HepG2 (cell line): Measurements from ENCODE around the gene OSBPL9. TPM values are rescaled to one million over a fixed set of nuclear protein-coding genes. Genes with fewer than 3 reads are reported as not detected.
A peak's percentile ranks its signal among the peaks of the same experiment; 100 is the strongest.

Source experiments
- BRD4 ChIP-seq: sonication (generic); formaldehyde crosslinking; IDR thresholded peaks from 2 replicates; pipeline ENCODE4 v1.4.0; 2020; ENCODE audit warnings: missing genetic modification reagents
- CENPX ChIP-seq: sonication (generic); formaldehyde crosslinking; IDR thresholded peaks from 2 replicates; pipeline ENCODE4 v1.9.0; 2021; ENCODE audit warnings: mild to moderate bottlenecking, missing genetic modification reagents, moderate library complexity
- CREB3 ChIP-seq: sonication (generic); formaldehyde crosslinking; IDR thresholded peaks from 2 replicates; pipeline ENCODE4 v1.5.0; 2020; ENCODE audit warnings: missing genetic modification reagents
- DBP ChIP-seq: sonication (generic); formaldehyde crosslinking; IDR thresholded peaks from 2 replicates; pipeline ENCODE4 v1.4.0; 2020; ENCODE audit warnings: missing genetic modification reagents; ENCODE audit errors: not compliant biosample characterization
- EED ChIP-seq: sonication (generic); formaldehyde crosslinking; IDR thresholded peaks from 2 replicates; pipeline ENCODE4 v1.5.0; 2020; ENCODE audit warnings: mild to moderate bottlenecking, missing genetic modification reagents
- GMEB2 ChIP-seq: IDR thresholded peaks from 2 replicates; pipeline ENCODE4 v1.6.1; 2016; ENCODE audit warnings: missing biosample characterization, missing genetic modification reagents, low read depth
- GRHL1 ChIP-seq: sonication (generic); formaldehyde crosslinking; conservative IDR thresholded peaks from 2 replicates; pipeline ENCODE4 v1.8.0; 2022; ENCODE audit warnings: missing genetic modification reagents
- PATZ1 ChIP-seq: sonication (generic); formaldehyde crosslinking; IDR thresholded peaks from 2 replicates; pipeline ENCODE4 v1.4.0; 2020; ENCODE audit warnings: missing genetic modification reagents
- RNF2 ChIP-seq: fragments of 450-650 bp; conservative IDR thresholded peaks from 2 replicates; pipeline ENCODE4 v1.6.1; 2016; ENCODE audit warnings: low read depth
- SP1 ChIP-seq, 2 experiments: fragments of 450-650 bp in 1 of 2; sonication (generic) in 1 of 2; formaldehyde crosslinking in 1 of 2; IDR thresholded peaks; 2 replicates each; pipeline versions ENCODE4 v1.4.0 to v1.6.1; 2016 to 2020; ENCODE audit warnings: missing genetic modification reagents in 1 of 2
- TMF1 ChIP-seq: sonication (generic); formaldehyde crosslinking; IDR thresholded peaks from 2 replicates; pipeline ENCODE4 v1.8.1; 2022; ENCODE audit warnings: low read depth, missing genetic modification reagents
- ZFAT ChIP-seq: sonication (generic); formaldehyde crosslinking; conservative IDR thresholded peaks from 2 replicates; pipeline ENCODE4 v1.8.1; 2023; ENCODE audit warnings: missing genetic modification reagents, inconsistent platforms
- ZNF333 ChIP-seq: sonication (generic); formaldehyde crosslinking; IDR thresholded peaks from 2 replicates; pipeline ENCODE4 v1.4.0; 2020; ENCODE audit warnings: mild to moderate bottlenecking, missing genetic modification reagents, borderline replicate concordance
- ZNF362 ChIP-seq: sonication (generic); formaldehyde crosslinking; IDR thresholded peaks from 2 replicates; pipeline ENCODE4 v1.4.0; 2020; ENCODE audit warnings: missing genetic modification reagents, mild to moderate bottlenecking, borderline replicate concordance
- ZNF552 ChIP-seq: sonication (generic); formaldehyde crosslinking; IDR thresholded peaks from 2 replicates; pipeline ENCODE4 v1.9.0; 2022; ENCODE audit warnings: missing genetic modification reagents, mild to moderate bottlenecking, borderline replicate concordance
- ZNF563 ChIP-seq: sonication (generic); formaldehyde crosslinking; IDR thresholded peaks from 2 replicates; pipeline ENCODE4 v1.8.0; 2022; ENCODE audit warnings: mild to moderate bottlenecking, moderate library complexity, missing genetic modification reagents
- ZNF574 ChIP-seq: sonication (generic); formaldehyde crosslinking; IDR thresholded peaks from 2 replicates; pipeline ENCODE4 v1.4.0; 2020; ENCODE audit warnings: missing genetic modification reagents
- ZNF792 ChIP-seq: IDR thresholded peaks from 2 replicates; pipeline ENCODE4 v1.6.1; 2016
- polyA plus RNA-seq, 8 experiments: library from polyadenylated mRNA; depleted of rRNA in 3 of 8; stranded (reverse) in 7 of 8; unstranded in 1 of 8; fragments of >200 nt; fragmentation: Illumina TruSeq in 4 of 8; extraction: Trizol in 4 of 8; gene quantifications; 2 replicates each; pipeline versions ENCODE4 v1.2.1 to v1.2.3, GENCODE V29; 2011 to 2016; ENCODE audit warnings: low read depth in 4 of 8, missing spikeins in 1 of 8, mixed read lengths in 1 of 8; ENCODE audit not compliant: insufficient read depth in 1 of 8
- total RNA-seq, 5 experiments: library from RNA; depleted of rRNA; stranded (reverse); fragments of >200 nt; fragmentation: Illumina TruSeq; extraction: Trizol; gene quantifications; 2 replicates each; pipeline ENCODE4 v1.2.3, GENCODE V29; 2016; ENCODE audit warnings: low read depth in 1 of 5

Gene OSBPL9
- total and polyA plus RNA-seq, 2 of the 13 experiments (the other 11 are each of a cell fraction or from before 2014, with no cell fraction given): 83.6 to 142 TPM

- no peak for TF ChIP-seq CENPX (CRISPR knock-in tag)
- no peak for TF ChIP-seq CREB3
- TF ChIP-seq ZNF362: peak; percentile 37; the same call in 1 of the 2 replicates
- no peak for TF ChIP-seq ZNF552 (CRISPR knock-in tag)
- TF ChIP-seq ZNF792 (CRISPR knock-in tag): peak; percentile 74; the same call in 1 of the 2 replicates
- no peak for TF ChIP-seq GMEB2
- TF ChIP-seq ZNF563 (CRISPR knock-in tag): no peak
- no peak for TF ChIP-seq EED (CRISPR knock-in tag)
- no peak for TF ChIP-seq SP1 (IDR thresholded peaks at IDR 0.05)
- TF ChIP-seq SP1 (CRISPR knock-in tag; IDR thresholded peaks at IDR 0.05): no peak
- TF ChIP-seq RNF2: no peak
- TF ChIP-seq GRHL1: no peak
- TF ChIP-seq ZFAT (CRISPR knock-in tag): no peak
- TF ChIP-seq ZNF333 (CRISPR knock-in tag): no peak
- TF ChIP-seq BRD4: no peak
- peak; percentile 67 for TF ChIP-seq PATZ1 (CRISPR knock-in tag)
- TF ChIP-seq DBP (CRISPR knock-in tag): no peak
- no peak for TF ChIP-seq TMF1 (CRISPR knock-in tag)
- TF ChIP-seq ZNF574 (CRISPR knock-in tag): no peak
These were observed 73.5 kb downstream of the OSBPL9 start (continued) for GRCh38 chr1:51690285-51690961.
